Mucosa of stomach (tissue), 1 donor: ENCODE results near the gene NKIRAS1.
A peak's percentile ranks its signal among the peaks of the same experiment; 100 is the strongest.

Experiments used
- H3K27me3 ChIP-seq: one replicate; pipeline ENCODE4 v1.7.0; 2013; ENCODE audit warnings: mild to moderate bottlenecking, low read length; ENCODE audit not compliant: control insufficient read depth, insufficient read depth
- H3K36me3 ChIP-seq: one replicate; pipeline ENCODE4 v1.7.0; 2013; ENCODE audit warnings: low read length; ENCODE audit not compliant: control insufficient read depth, insufficient read depth
- H3K4me1 ChIP-seq: one replicate; pipeline ENCODE4 v1.7.0; 2013; ENCODE audit warnings: mild to moderate bottlenecking, low read length; ENCODE audit not compliant: control insufficient read depth, insufficient read depth
- H3K4me3 ChIP-seq: one replicate; pipeline ENCODE4 v1.7.0; 2013; ENCODE audit warnings: low read length
- H3K9ac ChIP-seq: one replicate; pipeline ENCODE4 v1.7.0; 2013; ENCODE audit warnings: mild to moderate bottlenecking, low read length, moderate library complexity
- H3K9me3 ChIP-seq: one replicate; pipeline ENCODE4 v1.7.0; 2013; ENCODE audit warnings: mild to moderate bottlenecking, low read length, moderate library complexity; ENCODE audit not compliant: control insufficient read depth
- donor health status: Pancreatic carcinoma.

NKIRAS1 gene

DNA sequence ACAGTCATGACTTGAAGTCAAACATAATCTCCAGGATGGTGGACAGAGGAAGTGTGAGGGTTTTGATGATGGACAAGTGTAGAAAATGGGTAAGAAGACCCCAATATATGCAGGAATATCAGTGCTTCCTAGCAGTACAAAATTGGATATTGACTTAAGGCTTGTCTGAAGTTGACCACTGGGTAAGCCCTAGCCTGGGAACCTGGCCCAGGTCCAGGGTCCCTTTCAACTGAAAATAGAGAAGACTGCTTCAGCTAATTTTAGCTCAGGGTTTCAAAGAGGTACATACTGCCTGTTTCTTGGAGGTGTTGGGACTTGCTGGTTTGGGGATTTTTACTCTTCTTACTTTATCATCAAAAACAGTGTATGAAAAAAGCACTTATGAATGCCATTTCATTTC, 33.0 kb upstream of the NKIRAS1 start:
- no peaks in the 10 kb centered on the region for H3K9me3 ChIP-seq
- no peak overlapping the region for H3K4me3 ChIP-seq
- H3K27me3 ChIP-seq = no peaks in the 10 kb centered on the region
- H3K36me3 ChIP-seq = no peaks in the 10 kb centered on the region
- no peak overlapping the region for H3K9ac ChIP-seq
- H3K4me1 ChIP-seq = peaks cover 57% of the 10 kb centered on the region

DNA sequence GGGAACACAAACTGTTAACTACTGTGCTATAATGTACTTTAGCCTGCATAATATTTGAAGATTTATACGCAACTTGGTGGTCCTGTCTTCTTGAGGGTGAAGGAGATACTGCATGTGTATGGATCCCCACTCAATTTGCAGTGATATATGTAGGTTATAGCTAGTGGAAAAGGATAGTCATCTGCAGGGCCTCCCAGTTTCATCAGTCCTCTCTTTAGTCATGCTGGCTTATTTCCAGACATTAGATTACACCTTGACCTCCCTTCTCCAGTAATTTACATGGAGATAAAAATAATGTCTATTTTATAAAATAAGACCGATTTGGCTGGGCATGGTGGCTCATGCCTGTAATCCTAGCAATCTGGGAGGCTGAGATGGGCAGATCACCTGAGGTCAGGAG, 32.0 kb upstream of the NKIRAS1 start:
- Histone ChIP-seq H3K36me3 (no peaks in the 10 kb centered on the region), H3K9ac (no peak overlapping the region), H3K27me3 (no peaks in the 10 kb centered on the region), H3K4me1 (peaks cover 49% of the 10 kb centered on the region), H3K4me3 (no peak overlapping the region), H3K9me3 (no peaks in the 10 kb centered on the region)

DNA sequence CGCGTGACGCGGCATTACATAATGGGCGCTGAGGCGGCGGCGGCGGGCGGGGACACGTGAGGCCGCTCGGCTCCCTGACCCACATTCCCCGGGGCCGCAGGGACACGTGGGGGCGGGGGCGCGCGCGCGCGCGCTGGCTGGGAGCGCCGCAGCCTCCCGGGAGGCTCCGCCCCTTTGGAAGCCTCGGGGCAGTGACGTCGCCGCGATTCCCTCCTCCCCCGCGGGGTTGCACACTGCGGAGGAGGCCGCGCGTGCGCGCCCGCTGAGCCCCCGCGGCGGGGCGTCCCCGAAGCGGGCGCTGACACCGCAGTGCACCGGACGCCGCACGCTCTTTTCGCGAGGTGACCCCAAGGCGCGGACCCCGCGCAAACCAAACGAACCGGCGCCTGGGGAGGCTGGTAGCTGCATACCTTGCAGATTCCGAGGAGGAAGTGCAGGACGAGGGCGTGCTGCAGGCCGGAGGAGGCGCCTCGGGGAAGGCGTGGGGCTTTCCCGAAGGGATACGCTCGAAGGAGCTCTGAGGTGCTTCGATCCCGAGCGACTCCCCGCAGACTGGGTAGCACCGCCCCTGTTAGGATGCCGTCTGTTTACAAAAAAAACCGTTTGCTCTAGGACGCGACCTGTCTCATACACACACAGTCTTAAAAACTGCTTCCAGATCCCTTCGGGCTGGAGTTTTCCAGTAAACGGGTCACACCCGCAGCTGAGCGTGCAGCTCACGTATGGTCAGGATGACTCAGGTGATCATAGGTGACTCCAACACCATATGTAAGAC, 29.3 kb upstream of the NKIRAS1 start:
- Histone ChIP-seq H3K27me3 (no peaks in the 10 kb centered on the region), H3K36me3 (no peaks in the 10 kb centered on the region), H3K4me3 (peak overlapping the region; percentile 90), H3K9me3 (no peaks in the 10 kb centered on the region), H3K4me1 (peaks cover 40% of the 10 kb centered on the region), H3K9ac (peak overlapping the region; percentile 80)

DNA sequence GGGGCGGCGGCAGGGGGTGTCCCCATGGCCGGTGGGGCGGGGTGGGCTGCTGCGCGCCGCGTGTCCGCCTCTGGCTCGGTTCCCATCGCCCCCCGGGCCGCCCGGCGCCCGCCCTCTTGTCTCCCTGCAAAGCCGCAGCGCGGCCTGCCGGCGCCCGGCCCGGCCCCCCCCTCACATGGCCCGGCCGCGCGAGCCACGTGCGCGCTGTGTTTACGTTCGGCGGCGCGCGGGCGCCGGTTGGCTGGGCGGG, 28.8 kb upstream of the NKIRAS1 start:
- Histone ChIP-seq H3K9me3 (no peaks in the 10 kb centered on the region), H3K27me3 (no peaks in the 10 kb centered on the region), H3K9ac (peak overlapping the region; percentile 55), H3K36me3 (no peaks in the 10 kb centered on the region), H3K4me1 (peaks cover 36% of the 10 kb centered on the region), H3K4me3 (no peak overlapping the region)

DNA sequence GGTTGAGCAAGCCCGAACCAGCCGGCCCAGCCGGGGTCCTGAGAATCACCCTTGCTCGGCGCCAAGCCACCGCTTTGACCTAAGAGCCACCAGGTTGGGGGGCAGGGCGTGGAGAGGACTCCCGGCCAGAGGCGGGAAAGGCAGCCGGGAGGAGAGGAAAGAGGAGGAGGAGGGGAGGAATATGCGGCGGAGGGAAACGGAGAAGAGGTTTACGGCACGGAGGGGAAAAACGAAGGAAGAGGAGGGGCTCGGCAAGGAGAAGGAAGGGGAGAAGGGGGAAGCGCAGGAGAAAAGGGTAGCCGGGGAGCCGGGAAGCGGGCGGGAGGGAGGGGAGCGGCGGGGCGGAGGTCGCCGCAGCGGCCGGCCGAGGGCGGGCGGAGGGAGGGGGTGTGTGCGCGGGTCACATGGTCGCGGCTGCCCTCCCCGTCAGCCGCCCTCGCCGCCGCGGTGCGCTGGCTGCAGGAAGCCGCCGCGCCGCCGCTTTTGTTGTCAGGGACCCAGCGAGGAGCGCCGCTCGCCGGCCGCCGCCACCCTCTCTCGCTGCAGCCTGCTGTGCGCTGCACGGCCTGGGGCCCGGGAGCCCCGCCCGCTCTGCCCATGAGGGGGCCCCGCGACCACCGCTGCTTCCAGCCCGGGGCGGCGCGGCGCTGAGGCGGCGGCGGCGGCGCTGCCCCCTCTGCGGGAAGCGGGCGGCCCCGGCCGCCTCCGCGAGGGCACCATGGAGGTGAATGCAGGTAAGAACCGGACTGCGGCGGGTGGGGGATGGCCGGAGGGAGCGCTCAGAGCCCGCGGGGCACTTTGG, 28.3 kb upstream of the NKIRAS1 start, which contains the start of gene NR1D2:
NR1D2 (plus strand) TSS at position 426 of the 802 bp plus-strand sequence; CDS start at position 719, 293 bp downstream.
- no peaks in the 10 kb centered on the region for H3K36me3 ChIP-seq
- no peaks in the 10 kb centered on the region for H3K27me3 ChIP-seq
- H3K4me3 ChIP-seq = peak within 1 kb of the TSS; percentile 90
- peak within 1 kb of the TSS; percentile 81 for H3K9ac ChIP-seq
- peaks cover 30% of the 10 kb centered on the region for H3K4me1 ChIP-seq
- no peaks in the 10 kb centered on the region for H3K9me3 ChIP-seq

DNA sequence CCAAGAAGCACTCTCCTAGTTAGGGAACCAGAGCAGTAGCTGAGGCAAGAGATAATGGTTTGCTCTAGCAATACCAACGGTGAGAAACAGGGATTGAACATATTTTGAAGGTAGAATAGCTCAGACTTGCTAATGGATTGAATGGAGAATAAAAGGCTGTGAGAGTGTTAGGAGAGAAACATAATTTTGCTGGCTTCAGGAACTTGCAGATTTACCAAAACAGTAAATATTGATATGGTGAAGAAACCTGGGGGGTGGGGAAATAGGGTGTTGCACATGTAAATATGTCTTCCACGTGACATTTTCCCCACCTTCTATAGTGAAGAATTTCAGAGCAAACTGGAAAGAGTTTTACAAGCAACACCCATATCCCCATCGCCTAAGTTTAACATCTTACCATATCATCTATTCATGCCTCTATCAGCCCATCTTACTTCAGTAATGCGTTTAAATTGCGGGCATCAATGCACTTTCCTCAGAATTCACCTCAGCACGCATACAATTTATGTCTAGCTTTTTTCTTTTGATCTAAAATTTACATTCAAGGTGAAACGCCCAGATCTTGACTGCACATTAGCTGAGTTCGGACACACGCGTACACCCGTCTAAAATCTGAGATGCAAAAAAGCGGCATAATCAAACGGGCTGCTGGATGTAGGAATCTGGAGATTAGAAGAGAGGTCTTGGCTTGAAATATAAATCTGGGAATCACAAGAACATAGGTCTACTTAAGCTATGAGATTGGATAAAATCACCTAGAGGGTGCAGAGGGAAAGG, 27.4 kb upstream of the NKIRAS1 start:
- Histone ChIP-seq H3K9me3 (no peaks in the 10 kb centered on the region), H3K9ac (no peak overlapping the region), H3K27me3 (no peaks in the 10 kb centered on the region), H3K4me1 (peaks cover 22% of the 10 kb centered on the region), H3K36me3 (no peaks in the 10 kb centered on the region), H3K4me3 (no peak overlapping the region)

DNA sequence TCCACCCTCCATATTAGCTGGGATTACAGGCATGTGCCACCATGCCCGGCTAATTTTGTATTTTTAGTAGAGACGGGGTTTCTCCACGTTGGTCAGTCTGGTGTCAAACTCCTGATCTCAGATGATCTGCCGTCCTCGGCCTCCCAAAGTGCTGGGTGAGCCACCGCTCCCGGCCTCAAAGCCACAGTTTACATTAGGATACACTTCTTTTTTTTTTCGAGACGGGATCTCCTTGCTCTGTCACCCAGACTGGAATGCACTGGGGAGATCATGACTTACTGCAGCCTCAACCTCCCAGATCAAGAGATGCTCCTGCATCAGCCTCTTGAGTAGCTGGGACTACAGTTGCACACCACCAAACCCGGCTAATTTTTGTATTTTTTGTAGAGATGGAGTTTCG, 25.8 kb upstream of the NKIRAS1 start:
- peaks cover 6% of the 10 kb centered on the region for H3K4me1 ChIP-seq
- no peaks in the 10 kb centered on the region for H3K27me3 ChIP-seq
- H3K36me3 ChIP-seq = no peaks in the 10 kb centered on the region
- H3K4me3 ChIP-seq = no peak overlapping the region
- H3K9ac ChIP-seq = no peak overlapping the region
- no peaks in the 10 kb centered on the region for H3K9me3 ChIP-seq

DNA sequence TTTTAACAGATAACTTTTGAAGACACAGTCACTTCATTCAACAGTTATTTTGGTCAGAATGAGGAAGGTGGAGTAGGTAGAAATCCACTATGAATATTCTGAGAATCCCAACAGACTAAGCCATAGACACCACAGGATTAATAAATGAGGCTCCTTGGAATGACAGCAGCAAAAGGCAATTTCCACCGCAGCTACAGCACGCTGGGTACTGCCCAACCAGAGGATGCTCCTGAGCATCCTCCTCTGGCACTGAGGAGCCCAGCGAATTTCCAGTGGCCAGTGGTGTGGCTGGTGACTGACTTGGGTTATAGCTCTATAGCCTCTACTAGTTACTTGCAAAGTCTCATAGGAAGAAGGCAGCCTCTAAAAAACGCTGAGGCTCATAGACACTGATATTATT, 24.6 kb upstream of the NKIRAS1 start:
- H3K27me3 ChIP-seq = no peaks in the 10 kb centered on the region
- H3K9me3 ChIP-seq = no peaks in the 10 kb centered on the region
- H3K4me3 ChIP-seq = no peak overlapping the region
- no peaks in the 10 kb centered on the region for H3K4me1 ChIP-seq
- no peak overlapping the region for H3K9ac ChIP-seq
- no peaks in the 10 kb centered on the region for H3K36me3 ChIP-seq

DNA sequence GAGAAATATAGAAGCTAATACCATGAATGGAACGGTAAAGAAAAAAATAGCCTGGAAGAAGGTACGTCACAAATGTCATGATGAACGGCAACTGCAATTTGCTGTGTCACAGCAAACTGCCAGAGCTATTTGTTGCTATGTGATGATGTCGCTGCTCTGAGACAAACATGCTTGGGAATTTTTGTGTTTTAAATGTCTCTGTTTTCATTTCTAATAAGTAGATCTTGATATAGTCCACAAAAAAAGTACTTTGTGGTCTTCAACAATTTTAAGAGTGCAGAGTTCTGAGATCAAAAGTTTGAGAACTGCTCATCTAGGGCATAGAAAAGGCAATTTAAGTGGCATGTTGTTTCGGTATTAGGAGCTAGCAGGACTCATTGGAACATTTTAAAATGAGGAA, 24.0 kb upstream of the NKIRAS1 start:
- Histone ChIP-seq H3K27me3 (no peaks in the 10 kb centered on the region), H3K4me1 (no peaks in the 10 kb centered on the region), H3K36me3 (no peaks in the 10 kb centered on the region), H3K9me3 (no peaks in the 10 kb centered on the region), H3K4me3 (no peak overlapping the region), H3K9ac (no peak overlapping the region)

DNA sequence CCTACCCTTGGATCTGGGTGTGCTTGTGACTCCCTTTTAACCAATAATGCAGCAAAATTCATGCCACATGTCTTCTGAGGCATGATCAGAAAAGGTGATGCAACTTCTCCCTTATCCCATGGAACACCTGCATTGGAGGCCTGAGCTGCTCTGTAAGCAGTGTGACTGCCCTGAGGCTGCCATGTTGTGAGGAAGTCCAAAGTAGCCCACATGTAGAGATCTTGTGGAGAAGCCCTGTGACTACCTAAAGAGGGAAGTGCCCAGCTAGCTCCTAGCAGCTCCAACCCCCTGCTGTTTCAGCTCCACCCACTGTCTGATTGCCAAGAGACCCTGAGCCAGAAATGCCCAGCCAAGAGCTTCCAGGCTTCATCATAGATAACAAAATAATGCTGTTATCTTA, 21.9 kb upstream of the NKIRAS1 start:
- Histone ChIP-seq H3K36me3 (no peaks in the 10 kb centered on the region), H3K4me3 (no peak overlapping the region), H3K9me3 (no peaks in the 10 kb centered on the region), H3K27me3 (no peaks in the 10 kb centered on the region), H3K4me1 (no peaks in the 10 kb centered on the region), H3K9ac (no peak overlapping the region)

DNA sequence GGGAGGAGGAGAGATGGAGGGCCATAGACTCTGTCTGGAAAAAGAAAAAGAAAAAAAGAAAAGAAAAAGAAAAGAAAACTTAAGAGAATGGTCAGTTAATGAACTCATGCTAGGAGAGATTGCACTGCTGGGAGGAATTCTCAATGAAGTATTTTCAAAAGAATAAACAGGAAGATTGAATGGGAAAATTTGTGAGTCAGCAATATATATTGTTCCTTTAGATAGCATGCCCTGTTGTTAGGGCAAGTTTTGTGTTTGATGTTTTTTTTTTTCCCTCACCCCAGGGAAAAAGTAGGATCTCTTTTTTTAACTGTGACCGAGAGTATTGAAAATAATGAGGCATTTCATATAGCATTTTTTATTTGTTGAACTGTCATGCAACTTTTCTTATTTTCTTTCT, 20.5 kb upstream of the NKIRAS1 start:
- no peaks in the 10 kb centered on the region for H3K36me3 ChIP-seq
- H3K9me3 ChIP-seq = no peaks in the 10 kb centered on the region

DNA sequence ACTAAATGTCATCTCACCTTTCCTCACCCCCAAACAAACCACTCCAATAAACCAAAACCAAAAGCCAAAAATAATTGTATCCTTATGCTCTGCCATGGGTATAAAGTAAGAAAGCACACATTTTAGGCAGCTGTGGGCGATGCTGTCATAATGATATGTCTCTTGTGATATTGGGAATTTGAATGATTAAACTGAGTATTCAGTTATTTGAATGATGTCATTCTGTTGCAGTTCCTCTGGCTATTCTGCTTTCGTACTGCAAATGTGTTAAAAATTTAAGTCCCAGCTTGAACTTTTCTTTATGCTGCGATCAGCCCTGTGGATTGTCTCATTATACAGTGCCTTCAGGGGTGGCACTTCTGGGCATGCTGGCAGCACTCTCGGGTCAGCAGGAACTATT, 17.5 kb upstream of the NKIRAS1 start:
- no peaks in the 10 kb centered on the region for H3K27me3 ChIP-seq
- no peak overlapping the region for H3K4me3 ChIP-seq
- no peaks in the 10 kb centered on the region for H3K9me3 ChIP-seq
- no peak overlapping the region for H3K9ac ChIP-seq
- no peaks in the 10 kb centered on the region for H3K36me3 ChIP-seq
- no peaks in the 10 kb centered on the region for H3K4me1 ChIP-seq

More for the DNA sequence above, 20.5 kb upstream of the NKIRAS1 start:
- Histone ChIP-seq H3K4me1 (no peaks in the 10 kb centered on the region), H3K4me3 (no peak overlapping the region), H3K27me3 (no peaks in the 10 kb centered on the region), H3K9ac (no peak overlapping the region)
